Raji (cell line): ENCODE data around the gene CAMTA1.

Experiments used
- POLR2A ChIP-seq: IDR thresholded peaks from 2 replicates; pipeline ENCODE4 v1.6.1; 2011; ENCODE audit warnings: low read depth, low read length, control low read depth; ENCODE audit not compliant: insufficient read depth

CAMTA1 gene

GRCh38 chr1:7404046-7404742 lies 618.9 kb downstream of the CAMTA1 start:
- TF ChIP-seq POLR2A = no peak

- no peak for TF ChIP-seq POLR2A
Observed at GRCh38 chr1:7405844-7406500, 620.7 kb downstream of the CAMTA1 start.

- TF ChIP-seq POLR2A = no peak
Observed at GRCh38 chr1:7406641-7407543, 621.6 kb downstream of the CAMTA1 start.

GRCh38 chr1:7407544-7407895 lies 622.3 kb downstream of the CAMTA1 start:
- no peak for TF ChIP-seq POLR2A

- TF ChIP-seq POLR2A = no peak
Observed at GRCh38 chr1:7407980-7408770, 622.9 kb downstream of the CAMTA1 start.

- no peak for TF ChIP-seq POLR2A
Observed at GRCh38 chr1:7408771-7409150, 623.5 kb downstream of the CAMTA1 start.

- no peak for TF ChIP-seq POLR2A
Observed at GRCh38 chr1:7409278-7409677, 624.0 kb downstream of the CAMTA1 start.

- TF ChIP-seq POLR2A = no peak
Observed at GRCh38 chr1:7410156-7410555, 624.9 kb downstream of the CAMTA1 start.

GRCh38 chr1:7418442-7419080 lies 633.3 kb downstream of the CAMTA1 start:
- TF ChIP-seq POLR2A = no peak

- TF ChIP-seq POLR2A = no peak
Observed at GRCh38 chr1:7420098-7420445, 634.8 kb downstream of the CAMTA1 start.

- no peak for TF ChIP-seq POLR2A
Observed at GRCh38 chr1:7420470-7421100, 635.3 kb downstream of the CAMTA1 start.

- TF ChIP-seq POLR2A = no peak
Observed at GRCh38 chr1:7421471-7422075, 636.3 kb downstream of the CAMTA1 start.

GRCh38 chr1:7422081-7422480 lies 636.8 kb downstream of the CAMTA1 start:
- TF ChIP-seq POLR2A = no peak

GRCh38 chr1:7422561-7422960 lies 637.3 kb downstream of the CAMTA1 start:
- no peak for TF ChIP-seq POLR2A

GRCh38 chr1:7422966-7423365 lies 637.7 kb downstream of the CAMTA1 start:
- no peak for TF ChIP-seq POLR2A
